M059J (cell line): ENCODE data around the gene CUX1. TPM values are rescaled to one million over a fixed set of nuclear protein-coding genes. Genes with fewer than 3 reads are reported as not detected.
A peak's percentile ranks its signal among the peaks of the same experiment; 100 is the strongest.
"Not testable (repeated sequence)": the region's sequence is repeated elsewhere in the genome, so short reads cannot be mapped to it uniquely, and the experiment has no call there.

ENCODE experiments used
- DNase-seq: peaks from one replicate; pipeline ENCODE4 v3.0.0-alpha.2; 2012; ENCODE audit warnings: low read depth
- total RNA-seq: library from RNA; depleted of rRNA; stranded (reverse); fragments of >200 nt; shearing (Covaris generic); gene quantifications from 2 replicates; pipeline ENCODE4 v1.2.3, GENCODE V29; 2014

CUX1 gene
- total RNA-seq, 1 experiment from 2014 or later = 51.9 TPM

DNA sequence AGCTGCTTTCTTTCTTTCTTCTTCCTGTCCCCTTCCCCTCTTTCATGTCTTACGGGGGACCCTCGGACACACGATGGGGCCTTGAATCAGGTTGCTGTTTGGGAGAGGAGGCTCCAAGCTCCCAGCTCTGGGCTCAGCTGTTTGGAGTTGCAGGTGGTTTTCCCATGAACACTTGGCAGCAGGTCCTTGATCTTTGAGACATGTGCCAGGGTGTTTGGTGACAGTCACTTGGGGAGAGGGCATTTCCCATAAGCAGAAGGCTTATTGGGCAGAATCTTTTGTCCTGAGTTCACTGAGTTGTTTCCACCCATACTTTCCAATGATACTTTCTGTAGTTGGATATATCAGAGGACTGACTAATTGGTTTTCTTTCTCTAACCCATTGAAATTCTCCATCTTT lies 364.6 kb downstream of the CUX1 start:
- DNase-seq = no peak

DNA sequence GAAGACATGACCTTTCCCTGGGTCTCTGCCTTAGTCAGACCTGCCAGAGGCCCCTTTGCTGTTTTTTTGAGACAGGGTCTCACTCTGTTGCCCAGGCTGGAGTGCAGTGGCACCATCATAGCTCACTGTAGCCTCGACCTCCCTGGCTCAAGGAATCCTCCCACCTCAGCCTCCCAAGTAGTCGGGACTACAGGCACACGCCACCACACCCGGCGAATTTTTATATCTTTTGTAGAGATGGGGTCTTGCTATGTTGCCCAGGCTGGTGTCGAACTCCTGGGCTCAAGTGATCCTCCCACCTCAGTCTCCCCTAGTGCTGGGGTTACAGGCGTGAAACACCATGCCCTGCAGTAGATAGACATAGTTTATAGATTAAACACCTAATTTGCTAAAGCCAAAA lies 366.4 kb downstream of the CUX1 start:
- not testable (repeated sequence) for DNase-seq

DNA sequence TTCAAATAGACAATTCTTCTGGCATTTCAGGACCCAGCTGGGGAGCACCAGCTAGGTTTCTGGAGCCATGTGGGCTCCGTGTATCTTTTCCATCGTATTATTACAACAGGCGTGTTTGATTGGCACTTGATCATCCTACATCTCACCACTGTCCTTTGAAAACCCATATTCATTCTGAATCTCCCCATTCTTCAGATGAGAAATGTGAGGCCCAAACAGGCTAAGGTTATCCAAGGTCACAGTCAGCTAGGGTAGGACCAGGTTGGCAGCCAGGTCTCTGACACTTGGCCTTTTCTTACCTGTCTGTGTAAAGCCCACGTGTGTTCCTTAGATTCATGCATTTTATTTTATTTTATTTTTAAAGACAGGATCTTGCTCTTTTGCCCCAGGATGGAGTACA lies 366.9 kb downstream of the CUX1 start:
- DNase-seq = no peak

DNA sequence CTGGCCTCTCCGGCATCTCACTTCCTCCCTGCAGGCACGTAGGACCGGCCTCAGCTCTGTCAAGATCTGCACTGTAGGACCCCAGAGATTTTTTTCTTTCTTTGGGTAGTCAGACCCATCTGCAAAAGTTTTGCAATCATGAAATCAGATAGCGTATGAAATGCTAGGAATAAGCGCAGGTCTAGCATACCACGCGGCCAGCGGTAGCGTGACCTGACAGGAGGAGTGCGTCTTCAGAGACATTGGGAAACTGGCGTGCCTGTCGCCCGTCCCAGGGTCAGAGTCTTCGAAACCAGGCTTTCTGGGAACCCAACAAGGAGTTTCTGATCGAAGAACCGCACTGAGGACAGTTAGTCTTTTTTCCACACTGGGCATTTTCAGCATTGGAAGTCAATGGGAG lies 368.4 kb downstream of the CUX1 start:
- no peak for DNase-seq

DNA sequence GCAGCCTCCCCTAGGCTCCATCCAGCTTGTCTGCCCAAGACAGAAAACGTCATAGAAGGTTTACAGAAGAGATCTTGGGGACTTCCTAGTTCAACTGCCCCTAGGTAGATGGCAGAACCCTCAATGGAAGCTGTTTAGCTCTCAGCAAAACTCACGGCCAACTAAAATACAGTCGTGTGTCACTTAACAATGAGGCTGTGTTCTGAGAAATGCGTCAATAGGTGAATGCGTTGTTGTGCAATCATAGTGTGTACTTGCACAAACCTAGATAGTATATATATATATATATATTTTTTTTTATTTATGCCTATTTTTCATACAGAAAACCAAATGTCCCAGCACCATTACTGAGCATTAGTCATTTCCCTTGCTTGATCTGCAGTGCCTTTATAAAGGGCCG lies 368.9 kb downstream of the CUX1 start:
- DNase-seq = no peak

DNA sequence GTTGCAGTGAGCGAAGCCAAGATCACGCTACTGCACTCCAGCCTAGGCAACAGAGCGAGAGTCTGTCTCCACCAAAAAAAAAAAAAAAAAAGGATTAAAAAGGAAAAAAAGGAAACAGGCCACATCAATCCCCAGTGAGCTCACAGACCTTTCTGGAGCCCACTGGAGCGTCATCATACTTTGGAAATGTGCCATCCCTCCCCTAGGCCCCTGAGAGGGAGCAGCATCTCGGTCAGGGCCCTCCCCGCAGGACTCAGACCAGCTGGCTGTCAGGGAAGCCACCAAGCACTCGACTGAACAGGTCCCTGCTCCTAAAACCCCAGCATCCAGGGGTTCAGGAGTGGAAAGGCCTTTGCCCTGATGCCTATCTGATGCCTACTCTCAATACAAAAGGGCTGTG lies 371.3 kb downstream of the CUX1 start:
- DNase-seq = no peak

DNA sequence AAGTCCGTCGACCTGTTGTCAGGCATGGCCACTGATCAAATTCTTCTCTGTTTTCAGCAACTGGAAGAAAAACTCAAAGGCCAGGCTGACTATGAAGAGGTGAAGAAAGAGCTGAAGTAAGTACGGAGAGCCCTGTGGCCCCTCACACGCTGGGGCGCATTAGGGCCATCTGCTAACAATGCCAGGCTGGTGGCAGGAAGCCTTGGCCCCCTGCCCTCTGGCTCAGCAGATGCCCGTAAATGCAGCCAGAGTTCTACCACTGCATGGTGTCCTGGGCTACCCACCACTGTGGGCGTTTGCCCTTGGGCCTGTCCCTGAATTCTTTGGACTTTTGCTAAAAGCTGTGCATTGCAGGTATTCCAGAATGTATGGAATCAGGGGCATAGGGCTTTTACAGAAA lies 372.3 kb downstream of the CUX1 start:
- DNase-seq = no peak

DNA sequence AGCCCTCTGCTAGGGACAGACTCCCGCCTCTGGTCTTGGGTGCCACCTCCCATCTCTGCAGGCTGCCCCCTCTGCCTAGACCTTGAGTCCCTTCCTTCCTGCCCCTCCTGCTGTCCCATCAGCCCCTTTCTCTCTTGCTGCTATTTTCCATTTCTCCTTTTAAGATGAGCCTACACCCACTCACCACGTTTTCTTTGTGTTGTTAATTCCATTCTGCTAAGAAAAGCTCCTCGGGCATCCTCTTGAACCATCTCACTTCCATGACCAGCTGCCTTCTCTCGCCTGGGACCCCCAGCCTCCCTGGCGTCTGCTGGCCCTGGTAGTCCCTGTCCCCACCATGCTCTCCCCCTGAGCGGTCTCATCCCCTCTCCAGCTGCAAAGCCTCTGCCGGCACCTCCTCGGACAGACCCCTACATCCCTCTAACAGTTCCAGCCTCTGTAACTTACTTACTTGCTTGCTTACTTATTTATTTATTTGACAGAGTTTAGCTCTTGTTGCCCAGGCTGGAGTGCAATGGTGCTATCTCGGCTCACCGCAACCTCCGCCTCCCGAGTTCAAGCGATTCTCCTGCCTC lies 373.4 kb downstream of the CUX1 start:
- no peak for DNase-seq

DNA sequence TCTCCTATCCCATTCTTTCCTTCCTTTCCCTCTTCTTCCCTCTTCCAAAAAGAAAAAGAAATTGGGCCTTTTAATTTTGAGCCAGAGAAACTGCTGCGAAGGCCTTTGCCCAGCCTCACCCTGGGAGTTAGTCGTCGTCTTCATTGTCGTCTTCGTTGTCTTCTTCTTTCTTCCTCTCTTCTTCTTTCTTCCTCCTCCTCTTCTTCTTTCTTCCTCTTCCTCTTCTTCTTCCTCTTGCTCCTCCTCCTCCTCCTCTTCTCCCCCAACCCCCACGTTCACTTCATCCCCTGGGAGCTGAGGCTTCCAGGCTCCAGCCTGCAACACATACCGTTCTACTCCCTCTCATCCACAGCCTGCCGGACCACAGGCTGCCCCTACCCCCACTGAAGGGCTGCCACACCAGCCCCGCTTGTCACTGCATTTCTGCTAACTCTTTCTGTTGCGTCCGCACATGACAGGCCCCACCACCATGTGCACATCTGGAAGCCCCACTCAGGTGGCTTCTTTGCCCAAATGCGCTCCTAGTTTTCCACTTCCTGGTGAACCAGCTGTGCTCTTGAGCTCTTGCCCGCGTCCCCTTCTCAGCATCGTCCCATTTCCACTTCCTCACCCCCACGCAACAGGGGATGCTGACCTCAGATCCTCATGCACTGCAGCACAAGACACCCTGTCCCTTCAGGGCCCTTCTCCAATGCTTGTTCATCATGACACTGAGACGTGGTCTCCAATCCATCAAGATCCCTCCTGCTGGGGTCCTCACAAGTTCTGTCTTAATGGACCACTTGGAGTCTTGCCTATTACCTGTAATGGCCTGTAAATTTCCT lies 374.3 kb downstream of the CUX1 start:
- no peak for DNase-seq

DNA sequence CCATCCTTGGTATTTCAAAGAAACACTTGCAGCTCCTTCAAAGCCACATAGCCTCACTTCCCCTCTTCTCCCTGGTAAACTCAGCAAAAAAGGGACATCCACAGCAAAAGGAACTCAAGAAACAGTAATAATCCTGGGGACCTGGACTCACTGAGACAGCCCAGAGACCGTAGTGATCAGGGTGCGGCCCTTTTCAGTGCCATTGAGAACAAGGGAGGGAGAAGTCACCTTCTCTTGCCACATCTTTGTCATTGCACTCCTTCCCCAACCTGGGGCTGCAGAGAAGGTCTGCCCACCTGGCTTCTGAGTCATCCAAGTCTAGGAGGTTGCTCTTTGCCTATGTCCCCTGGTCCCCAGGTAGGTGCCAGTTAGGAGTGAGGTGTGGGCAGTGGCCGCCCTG lies 375.4 kb downstream of the CUX1 start:
- no peak for DNase-seq

DNA sequence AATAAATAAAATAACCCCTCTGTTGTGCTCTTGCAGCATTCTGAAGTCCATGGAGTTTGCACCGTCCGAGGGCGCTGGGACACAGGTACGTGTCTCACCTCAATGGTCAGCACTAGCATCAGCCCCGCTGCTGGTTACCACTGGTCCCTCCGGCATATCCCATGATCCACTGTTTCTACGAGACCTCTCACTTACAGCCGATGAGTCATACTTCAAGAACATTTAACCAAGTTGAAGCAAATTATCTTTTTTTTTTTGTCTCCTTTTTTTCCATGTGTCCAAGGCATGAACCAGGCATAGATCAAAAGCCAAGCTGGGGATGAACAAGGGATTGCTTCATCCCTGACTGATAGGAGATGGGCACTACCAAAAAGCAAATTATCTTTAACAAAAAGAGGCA lies 376.4 kb downstream of the CUX1 start:
- peak; percentile 6 for DNase-seq

DNA sequence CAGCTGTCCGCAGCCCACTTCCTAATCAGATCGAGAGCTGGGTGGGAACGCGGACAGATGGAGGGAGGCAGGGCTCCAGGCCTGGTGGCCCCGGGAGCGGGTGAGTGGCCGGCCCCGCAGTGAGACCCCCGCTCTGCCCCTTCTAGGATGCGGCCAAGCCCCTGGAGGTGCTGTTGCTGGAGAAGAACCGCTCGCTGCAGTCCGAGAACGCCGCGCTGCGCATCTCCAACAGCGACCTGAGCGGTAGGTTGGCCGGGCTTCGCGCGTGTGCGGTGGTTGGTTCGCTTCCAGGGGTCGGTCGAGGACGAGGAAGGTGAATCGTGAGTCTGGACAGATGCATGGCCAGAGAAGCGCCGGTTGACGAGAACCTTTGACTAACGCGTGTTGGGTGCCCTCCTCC lies 377.9 kb downstream of the CUX1 start:
- no peak for DNase-seq

DNA sequence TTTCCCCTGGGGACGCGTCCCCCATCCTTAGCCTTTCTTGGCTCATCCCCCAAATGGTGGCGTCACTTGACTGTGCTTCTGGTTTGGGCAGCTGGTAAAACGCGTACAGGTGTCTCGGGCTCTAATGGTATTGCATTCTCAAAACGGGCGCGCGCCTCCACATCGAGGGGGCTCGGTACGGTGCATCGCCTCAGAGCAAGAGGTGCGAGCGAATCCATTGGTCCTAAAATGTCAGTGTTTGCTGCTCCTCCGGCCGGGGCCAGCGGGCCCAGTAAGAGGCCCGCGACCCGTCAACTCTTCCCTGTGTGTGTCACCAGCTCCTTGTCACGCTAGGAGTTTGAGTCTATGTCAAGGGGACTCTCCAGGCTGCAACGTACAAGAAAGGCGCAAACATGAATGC lies 378.6 kb downstream of the CUX1 start:
- no peak for DNase-seq

DNA sequence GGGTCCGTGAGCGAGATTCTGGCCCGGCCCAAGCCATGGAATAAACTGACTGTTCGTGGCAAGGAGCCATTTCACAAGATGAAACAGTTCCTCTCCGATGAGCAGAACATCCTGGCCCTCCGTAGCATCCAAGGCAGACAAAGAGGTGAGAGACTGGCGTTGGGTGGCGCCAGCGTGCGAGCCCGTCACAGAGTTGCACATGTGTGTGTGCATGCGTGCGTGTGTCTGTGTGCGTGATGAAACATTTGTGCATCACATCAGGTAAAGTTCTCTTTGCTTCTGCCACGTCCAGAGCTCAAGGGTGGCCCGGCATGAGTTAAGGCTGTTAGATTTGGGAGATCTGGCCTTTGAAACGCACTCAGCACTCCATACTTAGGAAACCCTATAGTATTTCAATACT lies 379.7 kb downstream of the CUX1 start:
- DNase-seq = no peak

DNA sequence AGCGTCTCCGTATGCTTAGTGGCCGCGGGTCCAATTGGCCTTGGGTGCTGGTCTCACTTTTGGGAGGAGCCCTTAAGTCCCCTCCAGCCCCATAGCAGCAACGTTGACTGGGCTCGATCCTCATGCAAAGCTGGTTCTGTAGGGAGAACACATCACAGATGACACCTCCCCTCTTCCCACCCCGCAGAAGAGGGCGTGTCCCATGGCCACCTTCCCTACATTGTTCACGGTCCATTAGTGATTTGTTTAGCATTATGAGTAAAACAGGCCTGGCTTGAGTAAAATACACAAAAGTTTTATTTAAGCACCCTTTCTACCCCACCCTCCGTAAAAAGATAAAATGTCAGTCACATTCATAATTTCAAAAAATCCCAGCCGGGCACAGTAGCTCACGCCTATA lies 380.2 kb downstream of the CUX1 start:
- no peak for DNase-seq

DNA sequence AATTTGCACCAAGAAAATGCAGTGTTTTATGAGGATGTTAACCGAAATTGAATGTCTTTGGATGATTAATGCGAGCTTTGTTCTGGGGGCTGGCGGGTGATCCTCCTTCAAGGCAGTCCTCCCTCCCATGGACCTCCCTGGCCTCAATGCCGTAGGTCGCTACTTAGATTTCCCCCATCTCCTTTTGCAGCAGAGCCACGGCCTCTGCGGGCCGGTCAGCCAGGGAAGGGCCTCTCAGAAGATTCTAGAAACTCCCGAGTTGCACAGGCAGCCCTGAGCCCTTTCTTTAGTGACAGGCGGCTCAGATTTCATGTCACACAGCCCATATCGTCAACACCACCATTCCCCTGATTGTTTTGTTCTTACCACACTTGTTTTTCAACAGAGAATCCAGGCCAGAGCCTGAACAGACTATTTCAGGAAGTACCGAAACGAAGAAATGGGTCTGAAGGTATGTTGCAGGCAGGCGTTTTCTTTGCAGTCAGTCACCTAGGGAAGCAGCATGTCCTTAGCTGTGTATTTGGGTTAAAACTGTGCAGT lies 381.1 kb downstream of the CUX1 start:
- no peak for DNase-seq

DNA sequence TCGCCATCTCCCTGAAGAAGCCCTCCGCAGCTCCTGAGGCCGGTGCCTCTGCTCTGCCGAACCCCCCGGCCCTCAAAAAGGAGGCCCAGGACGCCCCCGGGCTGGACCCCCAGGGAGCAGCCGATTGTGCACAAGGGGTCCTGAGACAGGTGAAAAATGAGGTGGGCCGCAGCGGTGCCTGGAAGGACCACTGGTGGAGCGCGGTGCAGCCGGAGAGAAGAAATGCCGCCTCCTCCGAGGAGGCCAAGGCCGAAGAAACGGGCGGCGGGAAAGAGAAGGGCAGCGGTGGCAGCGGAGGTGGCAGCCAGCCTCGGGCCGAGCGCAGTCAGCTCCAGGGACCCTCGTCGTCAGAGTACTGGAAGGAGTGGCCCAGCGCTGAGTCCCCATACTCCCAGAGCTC lies 384.1 kb downstream of the CUX1 start:
- DNase-seq = no peak

DNA sequence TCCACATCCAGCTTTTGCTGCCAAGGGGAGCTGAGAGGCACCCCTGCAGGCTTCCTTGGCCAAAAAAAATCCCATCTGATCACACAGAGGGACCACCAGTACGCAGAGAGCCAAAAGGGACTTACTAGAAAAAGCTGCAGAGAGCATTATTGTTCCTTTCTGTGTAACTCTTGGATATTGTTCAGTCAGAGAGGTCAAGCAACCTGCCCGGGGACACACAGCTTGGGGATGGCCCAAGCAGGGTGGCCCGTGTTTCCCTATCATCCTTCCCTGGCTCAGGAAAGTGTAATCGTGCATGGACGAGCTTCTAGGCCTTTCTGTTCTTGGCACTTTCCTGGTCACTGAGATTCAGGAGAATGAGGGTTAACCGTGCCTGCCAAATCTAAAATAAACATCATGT lies 385.1 kb downstream of the CUX1 start:
- no peak for DNase-seq

DNA sequence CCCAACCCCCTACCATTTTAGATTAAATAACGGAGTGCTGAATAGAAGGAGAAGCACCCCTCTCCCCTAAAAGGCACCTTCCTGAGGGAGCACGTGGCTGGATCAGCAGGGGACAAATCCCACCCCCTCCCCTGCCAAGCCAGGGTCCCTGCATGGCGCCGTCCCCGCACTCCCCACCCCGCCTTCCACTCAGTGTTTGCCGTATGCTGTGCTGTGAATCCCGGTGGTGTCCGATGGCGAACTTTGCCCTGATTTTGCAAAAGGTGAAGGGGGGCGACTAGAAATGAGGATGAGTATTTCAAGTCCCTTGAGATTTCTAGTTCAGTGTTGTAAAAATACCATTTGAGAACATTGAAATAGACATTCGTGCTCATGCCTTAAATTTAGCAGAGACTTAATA lies 385.8 kb downstream of the CUX1 start:
- DNase-seq = no peak

DNA sequence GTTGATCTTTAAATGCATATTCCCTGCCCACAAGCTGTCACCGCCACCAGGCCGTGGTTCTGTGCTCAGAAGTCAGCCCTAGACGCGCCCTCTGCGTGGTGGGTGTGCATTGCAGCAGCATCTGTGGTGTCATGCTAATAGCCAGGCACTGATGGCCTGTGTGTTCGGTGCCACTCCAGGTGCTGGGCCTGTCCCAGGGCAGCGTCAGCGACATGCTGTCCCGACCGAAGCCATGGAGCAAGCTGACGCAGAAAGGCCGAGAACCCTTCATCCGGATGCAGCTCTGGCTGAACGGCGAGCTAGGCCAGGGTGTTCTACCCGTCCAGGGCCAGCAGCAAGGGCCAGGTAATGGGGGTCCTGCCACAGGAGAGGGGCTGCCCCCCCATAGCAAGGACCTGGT lies 386.8 kb downstream of the CUX1 start:
- no peak for DNase-seq

DNA sequence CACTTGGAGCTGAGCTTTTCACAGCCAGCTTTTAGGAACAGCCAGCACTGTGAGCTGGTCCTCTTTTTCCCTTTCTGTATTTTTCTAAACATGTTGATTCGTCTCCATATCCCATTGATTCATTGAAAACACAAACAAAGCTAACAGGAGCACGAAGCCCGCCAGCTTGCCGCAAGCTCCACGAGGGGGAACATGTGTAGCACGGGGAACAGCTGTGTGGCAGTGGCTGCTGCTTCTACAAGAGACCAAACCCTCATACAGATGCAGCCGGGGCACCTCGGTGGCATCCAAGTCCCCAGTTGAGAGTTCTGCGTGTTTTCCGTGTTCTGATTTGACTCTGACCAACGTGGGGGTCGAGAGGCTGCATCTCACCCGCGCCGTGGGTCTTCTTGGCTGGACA lies 388.5 kb downstream of the CUX1 start:
- no peak for DNase-seq

DNA sequence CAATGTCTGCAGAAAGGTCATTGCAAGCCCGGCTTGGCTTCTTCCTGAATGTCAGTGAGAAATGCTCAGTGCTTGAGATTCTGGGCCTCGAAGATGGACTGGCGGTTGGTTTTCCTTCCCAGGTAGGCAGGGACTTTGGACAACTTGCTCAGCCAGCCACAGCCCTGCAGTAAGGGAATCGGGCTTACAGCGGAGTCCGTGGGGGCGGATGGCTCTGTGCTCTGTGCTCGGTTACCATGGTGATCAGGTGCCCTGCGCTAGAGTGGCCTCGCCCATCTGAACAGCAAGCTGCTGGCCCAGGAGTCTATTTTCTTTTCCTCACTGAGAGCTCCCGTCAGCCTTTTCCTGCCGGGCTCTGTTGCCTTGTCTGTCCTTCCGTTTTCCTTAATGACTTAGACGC lies 391.4 kb downstream of the CUX1 start:
- DNase-seq = no peak

DNA sequence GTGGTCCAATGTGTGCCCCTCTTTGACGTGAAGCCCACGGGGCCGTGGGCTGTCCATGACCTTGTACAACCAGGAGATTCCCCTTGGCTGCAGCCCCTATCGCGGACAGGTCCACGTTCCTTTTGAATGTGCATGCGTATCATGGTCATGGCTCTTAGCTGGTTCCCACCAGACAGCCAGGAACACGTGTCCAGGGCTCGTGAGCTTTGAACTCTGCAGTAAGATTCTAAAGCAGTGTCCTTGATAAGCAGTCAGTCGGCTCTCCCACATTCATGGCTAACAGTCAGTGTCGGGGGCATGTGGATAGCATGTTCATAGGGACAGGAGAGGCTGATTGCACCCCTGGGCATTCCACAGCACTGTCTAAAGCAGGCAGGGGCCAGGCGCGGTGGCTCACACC lies 393.4 kb downstream of the CUX1 start:
- no peak for DNase-seq
